Measurements from ENCODE around the gene FHIT.

DNA sequence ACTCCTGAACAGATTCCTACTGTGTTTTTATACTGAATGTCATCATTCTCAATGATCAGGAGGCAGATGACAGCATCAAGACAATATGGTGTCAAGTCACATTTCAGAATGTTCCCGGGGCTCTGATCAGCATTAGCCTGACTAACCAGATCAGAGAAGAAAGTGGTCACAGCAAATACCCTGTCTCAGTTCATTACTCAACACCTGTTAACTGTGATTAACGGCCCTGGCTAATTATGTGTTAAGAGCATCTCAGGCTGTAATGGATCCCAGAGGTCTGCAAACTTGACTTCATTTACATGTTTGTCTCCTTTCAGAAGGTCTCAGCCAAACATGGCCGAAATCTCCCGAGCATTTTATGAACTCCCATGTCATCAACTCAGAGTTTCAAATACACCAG is 833.7 kb downstream of the FHIT start:
- TF ChIP-seq, protein P1, sequence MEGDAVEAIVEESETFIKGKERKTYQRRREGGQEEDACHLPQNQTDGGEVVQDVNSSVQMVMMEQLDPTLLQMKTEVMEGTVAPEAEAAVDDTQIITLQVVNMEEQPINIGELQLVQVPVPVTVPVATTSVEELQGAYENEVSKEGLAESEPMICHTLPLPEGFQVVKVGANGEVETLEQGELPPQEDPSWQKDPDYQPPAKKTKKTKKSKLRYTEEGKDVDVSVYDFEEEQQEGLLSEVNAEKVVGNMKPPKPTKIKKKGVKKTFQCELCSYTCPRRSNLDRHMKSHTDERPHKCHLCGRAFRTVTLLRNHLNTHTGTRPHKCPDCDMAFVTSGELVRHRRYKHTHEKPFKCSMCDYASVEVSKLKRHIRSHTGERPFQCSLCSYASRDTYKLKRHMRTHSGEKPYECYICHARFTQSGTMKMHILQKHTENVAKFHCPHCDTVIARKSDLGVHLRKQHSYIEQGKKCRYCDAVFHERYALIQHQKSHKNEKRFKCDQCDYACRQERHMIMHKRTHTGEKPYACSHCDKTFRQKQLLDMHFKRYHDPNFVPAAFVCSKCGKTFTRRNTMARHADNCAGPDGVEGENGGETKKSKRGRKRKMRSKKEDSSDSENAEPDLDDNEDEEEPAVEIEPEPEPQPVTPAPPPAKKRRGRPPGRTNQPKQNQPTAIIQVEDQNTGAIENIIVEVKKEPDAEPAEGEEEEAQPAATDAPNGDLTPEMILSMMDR (IDR thresholded peaks at IDR 0.05; ENCODE audit: poor library complexity) = no peak
- no peak for TF ChIP-seq EZH2 (IDR thresholded peaks at IDR 0.05; ENCODE audit: borderline replicate concordance)
- no peak for TF ChIP-seq EZH2phosphoT487 (IDR thresholded peaks at IDR 0.05; ENCODE audit: low read depth, severe bottlenecking, unreplicated experiment)

Measured in hepatocyte (in vitro differentiated cells).